Heart left ventricle (tissue), 13 donors: ENCODE measurements around the gene ZNF627.

Experiments
- POLR2A ChIP-seq, 2 donors: fragments of 450-650 bp; IDR thresholded peaks; one replicate each; pipeline ENCODE4 v1.6.1; 2017; ENCODE audit warnings: antibody characterized with exemption in 2 of 2, mild to moderate bottlenecking in 2 of 2, moderate library complexity in 2 of 2
- TF ChIP-seq, protein P1 (sequence below), 12 donors: fragments of 200-600 bp; sonication (generic) in 4 of 12; IDR thresholded peaks; one replicate each; pipeline versions ENCODE4 v1.5.0 to v1.8.0; 2018 to 2022; ENCODE audit warnings: antibody characterized with exemption in 12 of 12, mild to moderate bottlenecking in 5 of 12
- donor health status: ischemic (EF 13 %, LVEDD 7.1; RV severe dilation, severe dysfunction).
- donor health status: DM: no; HTN: yes; CAD: no.
- donor health status: DM: no; HTN: no; CAD: no.
- donor health status: ischemic (EF 25% LVEDD 6.9; RV normal size, moderate dysfunction).
- donor health status: ischemic (EF 25% LVEDD 5.7; RV mildly dilated, moderate dysfunction).
- donor health status: ischemic (EF 35%, LVEDD 5.7; RV mildly dilated, moderate dysfunction).
- donor health status: nonischemic (EF 11% LVEDD 7.7; RV severe dilation, severe dysfunction).
- donor health status: DM: yes; HTN: yes; CAD: no.
- donor health status: PGD.
- donor health status: ischemic (EF 29% LVEDD 5.4; RV normal size, mild dysfunction).
- donor health status: nonischemic (EF 23%, LVEDD 6.1; RV moderate dilation, normal function).

DNA sequence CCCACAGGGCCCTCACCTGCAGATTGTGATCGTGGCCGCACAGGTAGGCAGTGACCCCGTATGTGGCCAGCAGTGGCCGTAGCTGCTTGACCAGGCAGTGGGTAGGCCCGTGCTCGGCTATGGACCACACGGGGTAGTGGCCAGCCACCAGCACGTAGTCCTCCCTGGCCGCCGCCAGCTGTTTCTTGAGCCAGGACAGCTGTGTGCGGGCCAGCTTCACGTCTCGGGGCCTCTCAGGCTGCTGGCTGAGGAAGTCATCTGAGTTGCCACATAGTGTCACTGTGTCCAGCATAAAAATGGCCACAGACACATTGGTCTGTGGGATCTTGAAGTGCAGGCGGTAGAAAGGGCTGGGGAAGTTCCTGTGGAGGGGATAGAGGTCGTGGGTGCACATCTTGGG is 21.1 kb upstream of the ZNF627 start:
- TF ChIP-seq, protein P1, sequence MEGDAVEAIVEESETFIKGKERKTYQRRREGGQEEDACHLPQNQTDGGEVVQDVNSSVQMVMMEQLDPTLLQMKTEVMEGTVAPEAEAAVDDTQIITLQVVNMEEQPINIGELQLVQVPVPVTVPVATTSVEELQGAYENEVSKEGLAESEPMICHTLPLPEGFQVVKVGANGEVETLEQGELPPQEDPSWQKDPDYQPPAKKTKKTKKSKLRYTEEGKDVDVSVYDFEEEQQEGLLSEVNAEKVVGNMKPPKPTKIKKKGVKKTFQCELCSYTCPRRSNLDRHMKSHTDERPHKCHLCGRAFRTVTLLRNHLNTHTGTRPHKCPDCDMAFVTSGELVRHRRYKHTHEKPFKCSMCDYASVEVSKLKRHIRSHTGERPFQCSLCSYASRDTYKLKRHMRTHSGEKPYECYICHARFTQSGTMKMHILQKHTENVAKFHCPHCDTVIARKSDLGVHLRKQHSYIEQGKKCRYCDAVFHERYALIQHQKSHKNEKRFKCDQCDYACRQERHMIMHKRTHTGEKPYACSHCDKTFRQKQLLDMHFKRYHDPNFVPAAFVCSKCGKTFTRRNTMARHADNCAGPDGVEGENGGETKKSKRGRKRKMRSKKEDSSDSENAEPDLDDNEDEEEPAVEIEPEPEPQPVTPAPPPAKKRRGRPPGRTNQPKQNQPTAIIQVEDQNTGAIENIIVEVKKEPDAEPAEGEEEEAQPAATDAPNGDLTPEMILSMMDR (IDR thresholded peaks at IDR 0.05), result no peak
- TF ChIP-seq POLR2A (IDR thresholded peaks at IDR 0.05), result no peak
